Measurements from ENCODE around the gene FKBP15. TPM values are rescaled to one million over a fixed set of nuclear protein-coding genes. Genes with fewer than 3 reads are reported as not detected.
"Not testable (repeated sequence)": the region's sequence is repeated elsewhere in the genome, so short reads cannot be mapped to it uniquely, and the experiment has no call there.

FKBP15 gene
- total RNA-seq, 1 donor from 2014 or later: 26.9 TPM

DNA sequence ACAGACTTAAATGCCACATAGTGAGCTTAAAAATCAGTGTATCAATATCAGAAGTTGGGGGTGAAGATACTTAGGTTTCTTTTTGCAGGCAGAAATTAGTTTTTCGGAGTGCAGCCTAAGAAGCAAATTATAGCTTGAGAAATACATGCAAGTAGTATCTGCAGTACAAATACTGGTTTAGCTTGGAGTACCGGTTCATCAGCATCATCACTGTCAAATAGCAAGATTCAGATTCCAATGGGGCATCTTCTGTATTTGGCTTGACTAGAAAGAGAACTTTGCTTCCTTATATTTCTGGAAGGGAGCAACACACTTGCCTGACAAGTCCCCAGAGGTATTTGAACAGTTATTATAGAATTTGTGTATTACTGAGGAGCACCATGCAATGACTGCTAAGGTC is 20.1 kb upstream of the FKBP15 start:
- Mint-ChIP-seq H3K27me3 (no peaks in the 10 kb centered on the region), H3K27ac (no peak overlapping the region), H3K9me3 (ENCODE audit: low read depth) (no peaks in the 10 kb centered on the region), H3K4me3 (ENCODE audit: low read depth) (no peak overlapping the region), H3K36me3 (ENCODE audit: insufficient read depth) (no peaks in the 10 kb centered on the region), H3K4me1 (ENCODE audit: low read depth) (no peaks in the 10 kb centered on the region)
- TF ChIP-seq, protein P1, sequence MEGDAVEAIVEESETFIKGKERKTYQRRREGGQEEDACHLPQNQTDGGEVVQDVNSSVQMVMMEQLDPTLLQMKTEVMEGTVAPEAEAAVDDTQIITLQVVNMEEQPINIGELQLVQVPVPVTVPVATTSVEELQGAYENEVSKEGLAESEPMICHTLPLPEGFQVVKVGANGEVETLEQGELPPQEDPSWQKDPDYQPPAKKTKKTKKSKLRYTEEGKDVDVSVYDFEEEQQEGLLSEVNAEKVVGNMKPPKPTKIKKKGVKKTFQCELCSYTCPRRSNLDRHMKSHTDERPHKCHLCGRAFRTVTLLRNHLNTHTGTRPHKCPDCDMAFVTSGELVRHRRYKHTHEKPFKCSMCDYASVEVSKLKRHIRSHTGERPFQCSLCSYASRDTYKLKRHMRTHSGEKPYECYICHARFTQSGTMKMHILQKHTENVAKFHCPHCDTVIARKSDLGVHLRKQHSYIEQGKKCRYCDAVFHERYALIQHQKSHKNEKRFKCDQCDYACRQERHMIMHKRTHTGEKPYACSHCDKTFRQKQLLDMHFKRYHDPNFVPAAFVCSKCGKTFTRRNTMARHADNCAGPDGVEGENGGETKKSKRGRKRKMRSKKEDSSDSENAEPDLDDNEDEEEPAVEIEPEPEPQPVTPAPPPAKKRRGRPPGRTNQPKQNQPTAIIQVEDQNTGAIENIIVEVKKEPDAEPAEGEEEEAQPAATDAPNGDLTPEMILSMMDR (IDR thresholded peaks at IDR 0.05; ENCODE audit: unreplicated experiment): no peak
- no peak for DNase-seq (ENCODE audit: low spot score, unreplicated experiment)

DNA sequence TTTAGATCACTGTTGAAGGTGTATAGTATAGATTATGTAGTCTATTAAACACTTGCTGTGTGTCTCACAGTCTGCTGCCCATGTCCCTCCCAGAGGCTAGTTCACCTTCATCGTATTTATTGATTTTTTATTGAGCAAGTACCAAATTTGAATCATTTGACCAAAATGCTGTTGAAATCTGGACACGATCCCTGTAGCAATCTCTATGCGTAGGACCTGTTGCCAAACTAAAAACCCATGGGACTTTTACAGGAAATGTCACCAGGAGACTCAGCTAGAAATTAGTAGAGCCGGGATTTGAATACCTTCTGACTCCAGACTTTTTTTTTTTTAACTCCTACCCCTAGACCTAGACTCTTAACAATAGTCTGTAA is 17.8 kb upstream of the FKBP15 start:
- no peaks in the 10 kb centered on the region for H3K27me3 Mint-ChIP-seq
- H3K27ac Mint-ChIP-seq: no peak overlapping the region
- TF ChIP-seq, protein P1 (IDR thresholded peaks at IDR 0.05; ENCODE audit: unreplicated experiment): no peak
- H3K9me3 Mint-ChIP-seq (ENCODE audit: low read depth): no peaks in the 10 kb centered on the region
- H3K4me3 Mint-ChIP-seq (ENCODE audit: low read depth): no peak overlapping the region
- H3K36me3 Mint-ChIP-seq (ENCODE audit: insufficient read depth): no peaks in the 10 kb centered on the region
- DNase-seq (ENCODE audit: low spot score, unreplicated experiment): no peak
- H3K4me1 Mint-ChIP-seq (ENCODE audit: low read depth): peaks cover 2% of the 10 kb centered on the region

DNA sequence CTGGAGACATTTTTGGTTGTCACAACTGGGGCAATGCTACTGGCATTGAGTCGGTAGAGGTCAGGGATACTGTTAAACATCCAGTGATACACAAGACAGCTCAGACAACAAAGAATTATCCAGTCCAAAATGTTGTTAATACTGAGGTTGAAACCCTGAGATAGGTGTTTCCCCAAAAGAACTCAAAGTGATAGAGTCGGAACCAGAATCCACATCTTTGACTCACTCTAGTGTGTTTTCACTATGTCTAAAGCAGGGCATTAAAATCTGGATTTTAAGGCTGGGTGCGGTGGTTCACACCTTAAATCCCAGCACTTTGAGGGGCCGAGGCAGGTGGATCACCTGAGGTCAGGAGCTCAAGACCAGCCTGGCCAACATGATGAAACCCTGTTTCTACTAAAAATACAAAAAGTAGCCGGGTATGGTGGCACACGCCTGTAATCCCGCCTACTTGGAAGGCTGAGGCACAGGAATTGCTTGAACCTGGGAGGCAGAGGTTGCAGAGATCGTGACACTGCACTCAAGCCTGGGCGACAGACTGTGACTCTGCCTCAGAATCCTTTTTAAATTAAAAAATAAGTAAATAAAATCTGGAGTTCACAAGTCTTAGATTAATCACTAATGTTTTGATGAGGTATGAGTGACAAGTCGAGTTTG is 17.3 kb upstream of the FKBP15 start:
- TF ChIP-seq, protein P1 (IDR thresholded peaks at IDR 0.05; ENCODE audit: unreplicated experiment): no peak
- Mint-ChIP-seq H3K27ac (no peak overlapping the region), H3K9me3 (ENCODE audit: low read depth) (no peaks in the 10 kb centered on the region), H3K4me3 (ENCODE audit: low read depth) (no peak overlapping the region), H3K27me3 (no peaks in the 10 kb centered on the region), H3K4me1 (ENCODE audit: low read depth) (peaks cover 5% of the 10 kb centered on the region), H3K36me3 (ENCODE audit: insufficient read depth) (no peaks in the 10 kb centered on the region)
- no peak for DNase-seq (ENCODE audit: low spot score, unreplicated experiment)

DNA sequence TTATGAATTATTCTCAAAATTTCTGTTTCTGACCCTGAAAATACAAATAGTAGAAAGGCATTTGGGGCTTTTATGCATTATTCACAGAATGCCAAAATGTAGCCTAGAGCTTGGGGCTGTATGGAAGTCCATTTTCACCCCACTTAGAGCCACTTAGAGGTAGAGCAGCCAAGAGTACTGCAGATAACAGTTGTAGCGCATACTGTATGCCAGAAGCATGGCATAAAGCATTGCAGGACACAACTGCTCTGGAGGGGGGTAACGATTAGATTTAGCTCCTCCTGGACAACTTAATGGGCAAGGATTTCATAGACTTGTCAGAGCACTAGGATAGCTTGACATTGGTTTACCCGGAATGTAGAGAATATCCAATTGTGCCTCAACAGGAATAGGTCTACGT is 15.9 kb upstream of the FKBP15 start:
- no peaks in the 10 kb centered on the region for H3K9me3 Mint-ChIP-seq (ENCODE audit: low read depth)
- no peak overlapping the region for H3K27ac Mint-ChIP-seq
- H3K36me3 Mint-ChIP-seq (ENCODE audit: insufficient read depth): no peaks in the 10 kb centered on the region
- DNase-seq (ENCODE audit: low spot score, unreplicated experiment): no peak
- no peak overlapping the region for H3K4me3 Mint-ChIP-seq (ENCODE audit: low read depth)
- H3K4me1 Mint-ChIP-seq (ENCODE audit: low read depth): peaks cover 5% of the 10 kb centered on the region
- H3K27me3 Mint-ChIP-seq: no peaks in the 10 kb centered on the region
- TF ChIP-seq, protein P1 (IDR thresholded peaks at IDR 0.05; ENCODE audit: unreplicated experiment): no peak

DNA sequence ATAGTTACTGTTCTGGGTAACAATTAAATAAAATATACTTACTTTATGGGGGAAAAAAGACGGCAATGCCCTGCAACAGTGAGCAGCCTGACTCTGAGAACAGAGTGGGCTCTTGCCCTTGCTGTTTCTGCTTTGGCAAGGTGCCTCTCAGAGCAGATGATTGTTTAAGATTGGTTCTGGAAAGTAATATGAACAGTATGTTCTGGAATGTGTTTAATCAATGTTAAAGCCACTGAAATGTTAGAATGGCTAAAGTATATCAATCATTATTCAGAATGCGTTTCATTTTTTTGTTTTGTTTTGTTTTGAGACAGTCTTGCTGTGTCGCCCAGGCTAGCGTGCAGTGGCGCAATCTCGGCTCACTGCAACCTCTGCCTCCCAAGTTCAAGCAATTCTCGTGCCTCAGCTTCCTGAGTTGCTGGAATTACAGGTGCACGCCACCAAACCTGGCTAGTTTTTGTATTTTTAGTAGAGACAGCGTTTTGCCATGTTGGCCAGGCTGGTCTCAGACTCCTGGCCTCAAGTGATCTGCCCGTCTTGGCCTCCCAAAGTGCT is 14.7 kb upstream of the FKBP15 start:
- not testable (repeated sequence) for H3K4me1 Mint-ChIP-seq (ENCODE audit: low read depth); H3K27me3 Mint-ChIP-seq; H3K9me3 Mint-ChIP-seq (ENCODE audit: low read depth); H3K36me3 Mint-ChIP-seq (ENCODE audit: insufficient read depth); H3K27ac Mint-ChIP-seq; DNase-seq (ENCODE audit: low spot score, unreplicated experiment); H3K4me3 Mint-ChIP-seq (ENCODE audit: low read depth)

DNA sequence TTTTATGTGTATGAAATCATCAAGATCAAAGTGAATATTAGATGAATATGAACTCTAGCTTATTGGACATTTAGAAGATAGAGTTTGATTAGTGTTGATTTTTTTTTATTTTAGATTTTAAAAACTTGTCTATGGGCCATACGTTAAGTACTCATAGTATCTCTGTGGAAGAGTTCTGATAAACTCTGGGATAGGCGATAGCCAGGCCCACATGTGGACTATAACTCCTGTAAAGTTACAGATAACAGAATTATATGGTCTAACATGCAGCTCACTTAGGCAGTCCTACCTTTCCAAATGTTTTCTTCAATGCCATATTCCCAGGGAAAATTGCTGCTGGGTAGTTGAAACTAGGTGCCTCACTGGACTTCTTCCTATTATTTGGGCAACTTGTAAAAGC is 10.6 kb upstream of the FKBP15 start:
- Mint-ChIP-seq H3K36me3 (ENCODE audit: insufficient read depth) (no peaks in the 10 kb centered on the region), H3K4me3 (ENCODE audit: low read depth) (no peak overlapping the region), H3K9me3 (ENCODE audit: low read depth) (no peaks in the 10 kb centered on the region), H3K27ac (no peak overlapping the region), H3K27me3 (no peaks in the 10 kb centered on the region), H3K4me1 (ENCODE audit: low read depth) (peaks cover 6% of the 10 kb centered on the region)
- DNase-seq (ENCODE audit: low spot score, unreplicated experiment): no peak
- TF ChIP-seq, protein P1 (IDR thresholded peaks at IDR 0.05; ENCODE audit: unreplicated experiment): no peak
